ENCODE measurements around the gene RGPD4.

DNA sequence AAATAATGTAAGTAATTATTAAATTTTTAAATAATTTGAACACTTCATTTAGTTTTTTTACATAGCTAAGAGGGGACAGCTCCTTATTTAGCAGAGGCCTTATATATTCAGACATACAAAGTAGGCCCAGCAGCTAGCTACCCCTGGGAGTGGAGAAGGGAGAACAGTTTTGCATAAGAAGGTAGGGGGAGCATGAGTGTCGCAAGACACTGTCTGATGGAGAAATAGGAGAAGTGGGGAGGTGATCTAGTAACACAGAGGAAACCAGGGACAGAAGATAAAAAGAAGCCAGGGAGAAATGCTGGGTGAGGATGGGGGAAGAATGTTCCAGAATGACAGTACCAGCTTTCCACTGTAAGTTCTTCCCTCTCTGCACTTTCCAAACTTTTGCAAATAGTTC, 16.0 kb upstream of the RGPD4 start:
- no peak for TF ChIP-seq EZH2 (IDR thresholded peaks at IDR 0.05)
- no peak for TF ChIP-seq POLR2AphosphoS5 (IDR thresholded peaks at IDR 0.05; ENCODE audit: borderline replicate concordance, low read depth, low read length)

All from SK-N-MC (cell line).